ENCODE measurements around the gene PPP5C.
"Not testable (repeated sequence)": the region's sequence is repeated elsewhere in the genome, so short reads cannot be mapped to it uniquely, and the experiment has no call there.

The PPP5C gene

GRCh38 chr19:46319613-46320012, 27.3 kb upstream of the PPP5C start:
- DNase-seq (ENCODE audit: insufficient read length, low spot score) = no peak
- no peak for TF ChIP-seq CTCF (IDR thresholded peaks at IDR 0.05; ENCODE audit: insufficient read depth, missing control alignments)
- no peak for FAIRE-seq

- FAIRE-seq = no peak
- DNase-seq (ENCODE audit: insufficient read length, low spot score) = no peak
- TF ChIP-seq CTCF (IDR thresholded peaks at IDR 0.05; ENCODE audit: insufficient read depth, missing control alignments) = no peak
Observed at GRCh38 chr19:46320559-46320958, 26.3 kb upstream of the PPP5C start.

GRCh38 chr19:46321653-46322052, 25.2 kb upstream of the PPP5C start:
- no peak for TF ChIP-seq CTCF (IDR thresholded peaks at IDR 0.05; ENCODE audit: insufficient read depth, missing control alignments)
- no peak for DNase-seq (ENCODE audit: insufficient read length, low spot score)
- FAIRE-seq = no peak

GRCh38 chr19:46323227-46323626, 23.7 kb upstream of the PPP5C start:
- not testable (repeated sequence) for FAIRE-seq; DNase-seq (ENCODE audit: insufficient read length, low spot score)

- DNase-seq (ENCODE audit: insufficient read length, low spot score) = no peak
- no peak for FAIRE-seq
- TF ChIP-seq CTCF (IDR thresholded peaks at IDR 0.05; ENCODE audit: insufficient read depth, missing control alignments) = no peak
Observed at GRCh38 chr19:46324277-46324676, 22.6 kb upstream of the PPP5C start.

- FAIRE-seq (no peak), DNase-seq (ENCODE audit: insufficient read length, low spot score) (no peak)
- no peak for TF ChIP-seq CTCF (IDR thresholded peaks at IDR 0.05; ENCODE audit: insufficient read depth, missing control alignments)
Observed at GRCh38 chr19:46326608-46327007, 20.3 kb upstream of the PPP5C start.

- FAIRE-seq (no peak), DNase-seq (ENCODE audit: insufficient read length, low spot score) (no peak)
- no peak for TF ChIP-seq CTCF (IDR thresholded peaks at IDR 0.05; ENCODE audit: insufficient read depth, missing control alignments)
Observed at GRCh38 chr19:46328079-46328478, 18.8 kb upstream of the PPP5C start.

GRCh38 chr19:46330319-46330918, 16.5 kb upstream of the PPP5C start:
- FAIRE-seq (no peak), DNase-seq (ENCODE audit: insufficient read length, low spot score) (no peak)
- TF ChIP-seq CTCF (IDR thresholded peaks at IDR 0.05; ENCODE audit: insufficient read depth, missing control alignments) = no peak
